Endodermal cell (in vitro differentiated cells): ENCODE measurements around the gene ENPEP. TPM values are rescaled to one million over a fixed set of nuclear protein-coding genes. Genes with fewer than 3 reads are reported as not detected.

ENCODE experiments used
- DNase-seq: peaks from one replicate; pipeline ENCODE4 v3.0.0-alpha.2; 2017
- H3K27ac ChIP-seq: 2 replicates; pipeline ENCODE4 v1.5.1; 2013; ENCODE audit warnings: mild to moderate bottlenecking, low read depth, low read length, moderate library complexity
- H3K27me3 ChIP-seq: 2 replicates; pipeline ENCODE4 v1.6.1; 2013; ENCODE audit warnings: mild to moderate bottlenecking, low read length, moderate library complexity; ENCODE audit not compliant: insufficient read depth, control insufficient read depth, poor library complexity, severe bottlenecking
- H3K36me3 ChIP-seq: 2 replicates; pipeline ENCODE4 v1.7.0; 2013; ENCODE audit warnings: mild to moderate bottlenecking, low read length, moderate library complexity; ENCODE audit not compliant: control insufficient read depth, insufficient read depth
- H3K4me1 ChIP-seq: one replicate; pipeline ENCODE4 v1.7.0; 2013; ENCODE audit warnings: low read length; ENCODE audit not compliant: control insufficient read depth, insufficient read depth
- H3K4me3 ChIP-seq: 2 replicates; pipeline ENCODE4 v1.5.1; 2013; ENCODE audit warnings: mild to moderate bottlenecking, low read length, moderate library complexity
- H3K9ac ChIP-seq: 2 replicates; pipeline ENCODE4 v1.6.1; 2013; ENCODE audit warnings: mild to moderate bottlenecking, low read length, moderate library complexity; ENCODE audit not compliant: poor library complexity, severe bottlenecking; ENCODE audit errors: extremely low read depth
- H3K9me3 ChIP-seq: 2 replicates; pipeline ENCODE4 v1.6.1; 2013; ENCODE audit warnings: mild to moderate bottlenecking, low read length, moderate library complexity; ENCODE audit not compliant: control insufficient read depth
- H3K27ac Mint-ChIP-seq: 2 replicates; pipeline ENCODE4 v1.8.0; 2020; ENCODE audit warnings: mixed read lengths
- H3K27me3 Mint-ChIP-seq: 2 replicates; pipeline ENCODE4 v1.8.0; 2021; ENCODE audit warnings: mild to moderate bottlenecking, mixed read lengths; ENCODE audit not compliant: insufficient read depth
- H3K36me3 Mint-ChIP-seq: 2 replicates; pipeline ENCODE4 v1.8.0; 2020; ENCODE audit warnings: low read depth, mixed read lengths
- H3K4me1 Mint-ChIP-seq: 2 replicates; pipeline ENCODE4 v1.8.0; 2020; ENCODE audit warnings: mixed read lengths
- H3K4me3 Mint-ChIP-seq: 2 replicates; pipeline ENCODE4 v1.8.0; 2020; ENCODE audit warnings: mild to moderate bottlenecking, moderate library complexity, mixed read lengths
- H3K9me3 Mint-ChIP-seq: 2 replicates; pipeline ENCODE4 v1.8.0; 2020; ENCODE audit warnings: mild to moderate bottlenecking, mixed read lengths
- WGBS, 2 experiments: methylation state at CpG; one replicate each; pipeline versions ENCODE4 v1.1.5 to v1.1.7; 2013; ENCODE audit warnings: missing lambda C conversion rate in 2 of 2, mixed read lengths in 1 of 2; ENCODE audit not compliant: insufficient coverage in 1 of 2, insufficient read length in 1 of 2; 5-methylcytosine and 5-hydroxymethylcytosine counted together
- total RNA-seq, 2 donors: library from RNA; stranded (reverse); fragmentation: NEBNext Ultra II Directional in 1 of 2; extraction: Animal tissue kit (Norgen Biotek cat#: 25700) in 1 of 2; gene quantifications; 2 replicates in 1 of 2; 3 replicates in 1 of 2; pipeline ENCODE4 v1.2.1, GENCODE V29; 2021
- TF ChIP-seq, protein P1 (sequence below): fragments of 200-600 bp; sonication (generic); conservative IDR thresholded peaks from 2 replicates; pipeline ENCODE4 v1.5.0; 2021; ENCODE audit warnings: antibody characterized with exemption, mild to moderate bottlenecking

Gene ENPEP
- total RNA-seq, 2 donors from 2014 or later, result 4.6 to 9.4 TPM

DNA sequence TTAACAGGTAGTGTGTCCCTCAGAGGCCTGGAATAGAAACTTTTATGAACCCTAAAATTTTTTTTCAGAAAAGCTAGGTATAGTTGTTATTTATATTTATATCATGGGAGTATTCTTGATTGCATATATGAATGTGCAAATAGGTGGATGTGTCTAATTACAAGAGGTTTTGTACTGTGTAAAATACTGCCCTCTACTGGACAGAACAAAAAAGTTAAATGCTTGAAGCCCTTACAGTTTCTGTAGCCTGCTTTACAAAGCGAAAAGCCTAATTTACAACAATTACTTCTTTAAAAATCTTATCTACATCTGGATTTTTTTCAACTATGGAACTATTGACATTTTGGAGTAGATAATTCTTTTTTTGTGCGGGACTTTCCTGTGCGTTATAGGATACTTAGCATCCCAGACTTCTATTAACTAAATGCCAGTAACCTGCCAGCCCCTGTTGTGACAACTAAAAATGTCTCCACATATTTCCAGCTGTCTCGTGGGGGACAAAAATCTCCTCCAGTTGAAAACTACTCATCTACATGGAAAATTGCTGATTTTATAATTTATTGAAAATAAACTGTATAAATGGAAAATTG is 35.1 kb downstream of the ENPEP start:
- H3K36me3 ChIP-seq, result no peaks in the 10 kb centered on the region
- Mint-ChIP-seq H3K4me3 (no peak overlapping the region), H3K27ac (no peak overlapping the region), H3K4me1 (no peaks in the 10 kb centered on the region), H3K36me3 (no peaks in the 10 kb centered on the region), H3K9me3 (no peaks in the 10 kb centered on the region), H3K27me3 (no peaks in the 10 kb centered on the region)
- no peaks in the 10 kb centered on the region for H3K9me3 ChIP-seq
- 55% methylated on average over 4 of the region's 4 CpGs; no CpG with 5 or more reads in 1 of the 2 experiments for WGBS, 2 experiments
- no peak for DNase-seq
- TF ChIP-seq, protein P1, sequence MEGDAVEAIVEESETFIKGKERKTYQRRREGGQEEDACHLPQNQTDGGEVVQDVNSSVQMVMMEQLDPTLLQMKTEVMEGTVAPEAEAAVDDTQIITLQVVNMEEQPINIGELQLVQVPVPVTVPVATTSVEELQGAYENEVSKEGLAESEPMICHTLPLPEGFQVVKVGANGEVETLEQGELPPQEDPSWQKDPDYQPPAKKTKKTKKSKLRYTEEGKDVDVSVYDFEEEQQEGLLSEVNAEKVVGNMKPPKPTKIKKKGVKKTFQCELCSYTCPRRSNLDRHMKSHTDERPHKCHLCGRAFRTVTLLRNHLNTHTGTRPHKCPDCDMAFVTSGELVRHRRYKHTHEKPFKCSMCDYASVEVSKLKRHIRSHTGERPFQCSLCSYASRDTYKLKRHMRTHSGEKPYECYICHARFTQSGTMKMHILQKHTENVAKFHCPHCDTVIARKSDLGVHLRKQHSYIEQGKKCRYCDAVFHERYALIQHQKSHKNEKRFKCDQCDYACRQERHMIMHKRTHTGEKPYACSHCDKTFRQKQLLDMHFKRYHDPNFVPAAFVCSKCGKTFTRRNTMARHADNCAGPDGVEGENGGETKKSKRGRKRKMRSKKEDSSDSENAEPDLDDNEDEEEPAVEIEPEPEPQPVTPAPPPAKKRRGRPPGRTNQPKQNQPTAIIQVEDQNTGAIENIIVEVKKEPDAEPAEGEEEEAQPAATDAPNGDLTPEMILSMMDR, result peak; percentile 89
- no peak overlapping the region for H3K27ac ChIP-seq
- no peaks in the 10 kb centered on the region for H3K27me3 ChIP-seq
- H3K9ac ChIP-seq, result no peak overlapping the region
- H3K4me3 ChIP-seq, result no peak overlapping the region
- no peaks in the 10 kb centered on the region for H3K4me1 ChIP-seq

DNA sequence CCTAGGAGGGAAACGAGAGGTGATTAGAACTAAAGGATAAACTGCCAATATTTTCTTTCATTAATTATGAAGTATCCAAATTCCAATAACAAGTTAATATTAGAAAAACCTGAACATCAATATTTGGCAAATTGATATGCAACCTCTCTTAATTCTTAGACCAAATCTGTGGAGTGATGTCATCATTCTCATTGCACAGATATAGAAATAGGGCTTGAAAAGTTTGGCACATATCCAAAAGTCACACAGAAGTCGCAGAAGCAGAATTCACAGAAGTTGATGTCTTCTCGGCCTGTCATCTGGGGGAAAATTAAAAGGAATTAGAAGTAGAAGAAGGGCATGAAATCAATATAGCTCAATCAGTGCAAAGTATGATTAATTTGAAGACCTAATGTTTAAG is 36.9 kb downstream of the ENPEP start:
- Mint-ChIP-seq H3K36me3 (no peaks in the 10 kb centered on the region), H3K4me1 (no peaks in the 10 kb centered on the region), H3K27ac (no peak overlapping the region), H3K4me3 (no peak overlapping the region), H3K27me3 (no peaks in the 10 kb centered on the region), H3K9me3 (no peaks in the 10 kb centered on the region)
- Histone ChIP-seq H3K9me3 (no peaks in the 10 kb centered on the region), H3K9ac (no peak overlapping the region), H3K27me3 (no peaks in the 10 kb centered on the region), H3K36me3 (no peaks in the 10 kb centered on the region), H3K27ac (no peak overlapping the region), H3K4me3 (no peak overlapping the region), H3K4me1 (no peaks in the 10 kb centered on the region)
- TF ChIP-seq, protein P1, result no peak
- no peak for DNase-seq
- 93 to 95% methylated on average over 2 to 3 of the region's 3 CpGs for WGBS, 2 experiments

DNA sequence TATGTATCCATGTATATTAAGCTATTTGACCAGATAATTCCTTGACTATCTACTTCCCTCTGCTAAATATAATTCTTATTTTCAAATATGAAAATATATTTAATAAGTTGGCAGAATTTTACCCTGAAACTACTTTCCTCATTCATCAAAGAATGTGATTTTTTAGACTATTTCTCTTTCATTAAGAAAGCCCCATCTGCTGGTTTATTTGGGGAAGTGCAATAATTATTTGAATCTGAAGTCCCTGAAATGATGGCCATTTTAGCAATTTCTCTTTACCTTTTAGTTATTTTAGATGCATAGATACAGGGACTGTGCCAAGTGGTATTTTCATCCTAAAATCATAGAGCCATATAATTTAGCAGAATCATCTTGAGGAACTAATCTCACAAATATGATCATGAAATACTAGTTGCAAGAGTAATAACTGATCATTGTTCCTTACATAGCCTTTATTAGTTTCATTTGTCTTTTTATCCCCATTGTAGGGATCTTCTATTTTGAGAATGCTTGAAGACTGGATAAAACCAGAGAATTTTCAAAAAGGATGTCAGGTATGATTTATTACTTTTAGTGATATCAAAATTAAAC is 39.0 kb downstream of the ENPEP start:
- H3K36me3 ChIP-seq, result no peaks in the 10 kb centered on the region
- no peaks in the 10 kb centered on the region for H3K9me3 ChIP-seq
- TF ChIP-seq, protein P1, result peak; percentile 84
- Mint-ChIP-seq H3K4me1 (no peaks in the 10 kb centered on the region), H3K9me3 (no peaks in the 10 kb centered on the region), H3K27me3 (no peaks in the 10 kb centered on the region), H3K36me3 (no peaks in the 10 kb centered on the region), H3K4me3 (no peak overlapping the region), H3K27ac (no peak overlapping the region)
- H3K4me3 ChIP-seq, result no peak overlapping the region
- no peak for DNase-seq
- no peaks in the 10 kb centered on the region for H3K4me1 ChIP-seq
- no peaks in the 10 kb centered on the region for H3K27me3 ChIP-seq
- no peak overlapping the region for H3K9ac ChIP-seq
- H3K27ac ChIP-seq, result no peak overlapping the region
